Type B pancreatic cell (in vitro differentiated cells): Measurements from ENCODE around the gene LRP6. TPM values are rescaled to one million over a fixed set of nuclear protein-coding genes. Genes with fewer than 3 reads are reported as not detected.
"Not testable (repeated sequence)": the region's sequence is repeated elsewhere in the genome, so short reads cannot be mapped to it uniquely, and the experiment has no call there.

Experiments
- DNase-seq: peaks from one replicate; pipeline ENCODE4 v3.0.0; 2021; ENCODE audit warnings: mixed read lengths; ENCODE audit not compliant: unreplicated experiment; ENCODE audit errors: extremely low spot score
- H3K27ac Mint-ChIP-seq: 2 replicates; pipeline ENCODE4 v1.8.0; 2021; ENCODE audit warnings: mild to moderate bottlenecking, mixed read lengths
- H3K27me3 Mint-ChIP-seq: 2 replicates; pipeline ENCODE4 v1.8.0; 2021; ENCODE audit warnings: mixed read lengths
- H3K36me3 Mint-ChIP-seq: 2 replicates; pipeline ENCODE4 v1.8.0; 2021; ENCODE audit warnings: mixed read lengths
- H3K4me1 Mint-ChIP-seq: one replicate; pipeline ENCODE4 v1.8.0; 2021; ENCODE audit warnings: mixed read lengths; ENCODE audit not compliant: unreplicated experiment
- H3K4me3 Mint-ChIP-seq: 2 replicates; pipeline ENCODE4 v1.8.0; 2021; ENCODE audit warnings: mild to moderate bottlenecking, mixed read lengths
- H3K9me3 Mint-ChIP-seq: 2 replicates; pipeline ENCODE4 v1.8.0; 2021; ENCODE audit warnings: mixed read lengths
- CTCF ChIP-seq: fragments of 200-600 bp; sonication (generic); conservative IDR thresholded peaks from 2 replicates; pipeline ENCODE4 v1.5.0; 2021; ENCODE audit warnings: antibody characterized with exemption, mild to moderate bottlenecking
- total RNA-seq: library from RNA; stranded (reverse); gene quantifications from 2 replicates; pipeline ENCODE4 v1.2.1, GENCODE V29; 2021; ENCODE audit warnings: low replicate concordance

The LRP6 gene
- total RNA-seq, 1 donor from 2014 or later, result 57.7 TPM

- no peak overlapping the region for H3K27ac Mint-ChIP-seq
- H3K9me3 Mint-ChIP-seq, result no peaks in the 10 kb centered on the region
These were observed 119.7 kb downstream of the LRP6 start for GRCh38 chr12:12147111-12147510.

GRCh38 chr12:12144531-12144930 lies 122.3 kb downstream of the LRP6 start:
- not testable (repeated sequence) for H3K27me3 Mint-ChIP-seq, H3K4me1 Mint-ChIP-seq, H3K27ac Mint-ChIP-seq, H3K4me3 Mint-ChIP-seq, H3K9me3 Mint-ChIP-seq, DNase-seq
- H3K36me3 Mint-ChIP-seq, result peaks cover 63% of the 10 kb centered on the region

More at GRCh38 chr12:12147111-12147510, 119.7 kb downstream of the LRP6 start:
- no peaks in the 10 kb centered on the region for H3K27me3 Mint-ChIP-seq
- H3K4me1 Mint-ChIP-seq, result no peaks in the 10 kb centered on the region
- DNase-seq, result no peak
- no peak for TF ChIP-seq CTCF
- H3K36me3 Mint-ChIP-seq, result peaks cover 67% of the 10 kb centered on the region
- no peak overlapping the region for H3K4me3 Mint-ChIP-seq

GRCh38 chr12:12141000-12141399 lies 125.8 kb downstream of the LRP6 start:
- no peak for DNase-seq
- Mint-ChIP-seq H3K9me3 (no peaks in the 10 kb centered on the region), H3K27me3 (no peaks in the 10 kb centered on the region), H3K36me3 (peaks cover 52% of the 10 kb centered on the region), H3K4me1 (no peaks in the 10 kb centered on the region), H3K4me3 (no peak overlapping the region), H3K27ac (no peak overlapping the region)
- no peak for TF ChIP-seq CTCF

GRCh38 chr12:12138203-12139154 lies 128.4 kb downstream of the LRP6 start:
- no peak for DNase-seq
- Mint-ChIP-seq H3K36me3 (peaks cover 52% of the 10 kb centered on the region), H3K4me1 (no peaks in the 10 kb centered on the region), H3K27me3 (no peaks in the 10 kb centered on the region), H3K4me3 (no peak overlapping the region), H3K9me3 (no peaks in the 10 kb centered on the region), H3K27ac (no peak overlapping the region)
- no peak for TF ChIP-seq CTCF

GRCh38 chr12:12133785-12134184 lies 133.1 kb downstream of the LRP6 start:
- Mint-ChIP-seq H3K9me3 (no peaks in the 10 kb centered on the region), H3K27ac (no peak overlapping the region), H3K36me3 (peaks cover 55% of the 10 kb centered on the region), H3K27me3 (no peaks in the 10 kb centered on the region), H3K4me3 (no peak overlapping the region), H3K4me1 (no peaks in the 10 kb centered on the region)
- no peak for DNase-seq
- no peak for TF ChIP-seq CTCF

DNA sequence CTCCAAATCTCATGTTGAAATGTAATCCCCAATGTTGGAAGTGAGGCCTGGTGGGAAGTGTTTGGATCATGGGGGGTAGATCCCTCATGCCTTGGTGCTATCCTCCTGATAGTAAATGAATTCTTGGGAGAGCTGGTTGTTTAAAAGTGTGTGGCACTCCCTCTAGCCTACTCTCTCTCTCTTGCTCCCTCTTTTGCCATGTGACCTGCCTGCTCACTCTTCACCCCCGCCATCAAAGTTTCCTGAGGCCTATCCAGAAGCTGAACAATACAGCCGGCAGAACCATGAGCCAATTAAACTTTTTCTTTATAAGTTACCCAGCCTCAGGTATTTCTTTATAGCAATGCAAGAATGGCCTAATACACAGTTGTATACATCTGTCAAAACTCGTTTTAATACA lies 133.6 kb downstream of the LRP6 start:
- no peak for TF ChIP-seq CTCF
- H3K36me3 Mint-ChIP-seq, result peaks cover 55% of the 10 kb centered on the region
- no peak overlapping the region for H3K4me3 Mint-ChIP-seq
- H3K27ac Mint-ChIP-seq, result no peak overlapping the region
- H3K4me1 Mint-ChIP-seq, result no peaks in the 10 kb centered on the region
- no peak for DNase-seq
- H3K27me3 Mint-ChIP-seq, result no peaks in the 10 kb centered on the region
- no peaks in the 10 kb centered on the region for H3K9me3 Mint-ChIP-seq
